ENCODE results near the gene CLTRN.
A peak's percentile ranks its signal among the peaks of the same experiment; 100 is the strongest.

CLTRN gene

GRCh38 chrX:15616531-15616930 is 48.1 kb downstream of the CLTRN start:
- TF ChIP-seq CTCF (IDR thresholded peaks at IDR 0.05), result no peak
- no peaks in the 10 kb centered on the region for H3K4me1 Mint-ChIP-seq
- no peaks in the 10 kb centered on the region for H3K36me3 Mint-ChIP-seq (ENCODE audit: low read depth)
- H3K27me3 Mint-ChIP-seq (ENCODE audit: low read depth, poor library complexity), result peaks cover 3% of the 10 kb centered on the region
- no peak overlapping the region for H3K4me3 Mint-ChIP-seq
- no peak overlapping the region for H3K27ac Mint-ChIP-seq
- H3K9me3 Mint-ChIP-seq, result no peaks in the 10 kb centered on the region
- DNase-seq, result no peak

- peaks cover 10% of the 10 kb centered on the region for H3K4me1 Mint-ChIP-seq
- no peaks in the 10 kb centered on the region for H3K36me3 Mint-ChIP-seq (ENCODE audit: low read depth)
- H3K4me3 Mint-ChIP-seq, result no peak overlapping the region
- no peaks in the 10 kb centered on the region for H3K9me3 Mint-ChIP-seq
- H3K27me3 Mint-ChIP-seq (ENCODE audit: low read depth, poor library complexity), result peaks cover 6% of the 10 kb centered on the region
- no peak for TF ChIP-seq CTCF (IDR thresholded peaks at IDR 0.05)
- DNase-seq, result no peak
- peak overlapping the region; percentile 51 for H3K27ac Mint-ChIP-seq
These were observed 57.5 kb downstream of the CLTRN start for GRCh38 chrX:15607067-15607466.

GRCh38 chrX:15606136-15606535 is 58.5 kb downstream of the CLTRN start:
- no peak for TF ChIP-seq CTCF (IDR thresholded peaks at IDR 0.05)
- Mint-ChIP-seq H3K4me1 (peaks cover 10% of the 10 kb centered on the region), H3K27ac (no peak overlapping the region), H3K27me3 (ENCODE audit: low read depth, poor library complexity) (peaks cover 4% of the 10 kb centered on the region), H3K9me3 (no peaks in the 10 kb centered on the region), H3K4me3 (no peak overlapping the region), H3K36me3 (ENCODE audit: low read depth) (no peaks in the 10 kb centered on the region)
- DNase-seq, result no peak

- Mint-ChIP-seq H3K36me3 (ENCODE audit: low read depth) (no peaks in the 10 kb centered on the region), H3K27me3 (ENCODE audit: low read depth, poor library complexity) (peaks cover 4% of the 10 kb centered on the region), H3K4me3 (no peak overlapping the region), H3K4me1 (peaks cover 10% of the 10 kb centered on the region), H3K27ac (no peak overlapping the region), H3K9me3 (no peaks in the 10 kb centered on the region)
- no peak for TF ChIP-seq CTCF (IDR thresholded peaks at IDR 0.05)
- no peak for DNase-seq
These were observed 59.4 kb downstream of the CLTRN start for GRCh38 chrX:15605226-15605625.

- Mint-ChIP-seq H3K9me3 (no peaks in the 10 kb centered on the region), H3K27me3 (ENCODE audit: low read depth, poor library complexity) (no peaks in the 10 kb centered on the region), H3K4me1 (peaks cover 10% of the 10 kb centered on the region), H3K4me3 (no peak overlapping the region), H3K27ac (no peak overlapping the region), H3K36me3 (ENCODE audit: low read depth) (no peaks in the 10 kb centered on the region)
- TF ChIP-seq CTCF (IDR thresholded peaks at IDR 0.05), result no peak
- DNase-seq, result no peak
These were observed 61.8 kb downstream of the CLTRN start for GRCh38 chrX:15602761-15603160.

GRCh38 chrX:15601932-15602331 is 62.7 kb downstream of the CLTRN start:
- peaks cover 7% of the 10 kb centered on the region for H3K4me1 Mint-ChIP-seq
- no peak overlapping the region for H3K27ac Mint-ChIP-seq
- no peak for TF ChIP-seq CTCF (IDR thresholded peaks at IDR 0.05)
- H3K4me3 Mint-ChIP-seq, result no peak overlapping the region
- H3K27me3 Mint-ChIP-seq (ENCODE audit: low read depth, poor library complexity), result no peaks in the 10 kb centered on the region
- H3K36me3 Mint-ChIP-seq (ENCODE audit: low read depth), result no peaks in the 10 kb centered on the region
- H3K9me3 Mint-ChIP-seq, result no peaks in the 10 kb centered on the region
- no peak for DNase-seq

Data from nephron progenitor cell (in vitro differentiated cells).